K562 (cell line): ENCODE measurements around the gene FIG4. TPM values are rescaled to one million over a fixed set of nuclear protein-coding genes. Genes with fewer than 3 reads are reported as not detected.
A peak's percentile ranks its signal among the peaks of the same experiment; 100 is the strongest.

Experiments used
- CBFA2T2 ChIP-seq: fragments of 450-650 bp; conservative IDR thresholded peaks from 2 replicates; pipeline ENCODE4 v1.6.1; 2017; ENCODE audit warnings: mild to moderate bottlenecking
- ETV1 ChIP-seq: fragments of 450-650 bp; conservative IDR thresholded peaks from 2 replicates; pipeline ENCODE4 v1.6.1; 2016; ENCODE audit warnings: missing genetic modification characterization, control low read depth, low read depth, missing compliant biosample characterization
- HDGF ChIP-seq: fragments of 450-650 bp; IDR thresholded peaks from 2 replicates; pipeline ENCODE4 v1.6.1; 2016
- HMG20B ChIP-seq: fragments of 250-450 bp; sonication (Bioruptor Pico); IDR thresholded peaks from 2 replicates; pipeline ENCODE4 v1.5.0; 2021; ENCODE audit warnings: mild to moderate bottlenecking
- MCM7 ChIP-seq, 2 experiments: fragments of 450-650 bp; IDR thresholded peaks; 2 replicates each; pipeline ENCODE4 v1.6.1; 2016 to 2018
- NR4A1 ChIP-seq, 2 experiments: fragments of 250-450 bp in 1 of 2; fragments of 450-650 bp in 1 of 2; sonication (Bioruptor Pico) in 1 of 2; IDR thresholded peaks; 2 replicates each; pipeline versions ENCODE4 v1.4.0 to v1.6.1; 2016 to 2020; ENCODE audit warnings: mild to moderate bottlenecking in 2 of 2, missing compliant biosample characterization in 1 of 2, missing genetic modification characterization in 1 of 2, moderate library complexity in 1 of 2
- PTRF ChIP-seq: fragments of 450-650 bp; IDR thresholded peaks from 2 replicates; pipeline ENCODE4 v1.6.1; 2016; ENCODE audit warnings: mild to moderate bottlenecking, missing genetic modification characterization, missing compliant biosample characterization
- SMARCE1 ChIP-seq: fragments of 450-650 bp; IDR thresholded peaks from 2 replicates; pipeline ENCODE4 v1.7.1; 2016; ENCODE audit warnings: mild to moderate bottlenecking
- TFE3 ChIP-seq: fragments of 450-650 bp; formaldehyde crosslinking; IDR thresholded peaks from 2 replicates; pipeline ENCODE4 v1.4.0; 2020; ENCODE audit warnings: mild to moderate bottlenecking, mixed read lengths
- UBTF ChIP-seq, 2 experiments: IDR thresholded peaks; 2 replicates each; pipeline ENCODE4 v1.6.1; 2012; ENCODE audit warnings: improper control_type of control experiment in 2 of 2, low read depth in 2 of 2, low read length in 2 of 2, borderline replicate concordance in 1 of 2
- USF1 ChIP-seq: sonication (generic); formaldehyde crosslinking; IDR thresholded peaks from 2 replicates; pipeline ENCODE4 v1.9.0; 2022; ENCODE audit warnings: mild to moderate bottlenecking, missing genetic modification reagents
- USF2 ChIP-seq: sonication (generic); formaldehyde crosslinking; IDR thresholded peaks from 2 replicates; pipeline ENCODE4 v1.5.0; 2020; ENCODE audit warnings: missing genetic modification reagents
- ZMIZ1 ChIP-seq, 2 experiments: fragments of 150-350 bp in 1 of 2; IDR thresholded peaks; 2 replicates each; pipeline ENCODE4 v1.6.1; 2012 to 2016; ENCODE audit warnings: low read depth in 2 of 2, low read length in 2 of 2, mild to moderate bottlenecking in 1 of 2, moderate library complexity in 1 of 2
- ZNF197 ChIP-seq: fragments of 200-800 bp; sonication (Bioruptor generic); IDR thresholded peaks from 2 replicates; pipeline ENCODE4 v1.6.1; 2016; ENCODE audit warnings: low read depth, missing genetic modification characterization, missing compliant biosample characterization
- ZNF239 ChIP-seq: fragments of 250-450 bp; sonication (Bioruptor Pico); IDR thresholded peaks from 2 replicates; pipeline ENCODE4 v1.4.0; 2020; ENCODE audit warnings: mild to moderate bottlenecking
- ZNF3 ChIP-seq: fragments of 250-450 bp; sonication (Bioruptor Pico); IDR thresholded peaks from 2 replicates; pipeline ENCODE4 v1.5.0; 2021; ENCODE audit warnings: mild to moderate bottlenecking, moderate library complexity
- ZNF436 ChIP-seq: fragments of 250-450, 450-650 bp; sonication (Bioruptor Pico); formaldehyde crosslinking; IDR thresholded peaks from 2 replicates; pipeline ENCODE4 v1.7.0; 2020; ENCODE audit warnings: mild to moderate bottlenecking
- ZNF699 ChIP-seq: fragments of 250-450 bp; sonication (Bioruptor Pico); IDR thresholded peaks from 2 replicates; pipeline ENCODE4 v1.8.0; 2021; ENCODE audit warnings: mild to moderate bottlenecking, moderate library complexity; ENCODE audit not compliant: insufficient replicate concordance
- polyA plus RNA-seq, 8 experiments: library from polyadenylated mRNA; depleted of rRNA in 4 of 8; stranded (reverse) in 5 of 8; unstranded in 3 of 8; fragments of >200 nt; fragmentation: Nextera tagmentation in 2 of 8; fragmentation: Illumina TruSeq in 1 of 8; extraction: Ambion mirVana in 2 of 8; extraction: Trizol in 1 of 8; gene quantifications; 2 replicates each; pipeline versions ENCODE4 v1.2.1 to v1.2.3, GENCODE V29; 2011 to 2014; ENCODE audit warnings: inconsistent platforms in 1 of 8, missing spikeins in 1 of 8
- total RNA-seq, 7 experiments: library from RNA; depleted of rRNA in 6 of 7; stranded (reverse); fragments of >200 nt in 6 of 7; fragmentation: Illumina TruSeq in 2 of 7; extraction: Trizol in 2 of 7; gene quantifications; 2 replicates each; pipeline versions ENCODE4 v1.2.1 to v1.2.3, GENCODE V29; 2011 to 2021; ENCODE audit warnings: low replicate concordance in 1 of 7

FIG4 gene
- total and polyA plus RNA-seq, 9 of the 15 experiments (the other 6 are each of a cell fraction or from before 2014, with no cell fraction given), result 1.5 to 6.8 (median 4.3) TPM

- TF ChIP-seq PTRF (tag), result no peak
- TF ChIP-seq MCM7 (IDR thresholded peaks at IDR 0.05), result no peak
- TF ChIP-seq ZNF436 (CRISPR knock-in tag), result no peak
- no peak for TF ChIP-seq ZNF3 (CRISPR knock-in tag)
- peak; percentile 55; the same call in 1 of the 2 replicates for TF ChIP-seq USF1
- TF ChIP-seq ZNF197 (CRISPR knock-in tag), result no peak
- no peak for TF ChIP-seq SMARCE1
- TF ChIP-seq HMG20B (CRISPR knock-in tag), result no peak
- peak; percentile 99 for TF ChIP-seq TFE3
- TF ChIP-seq HDGF, result no peak
- no peak for TF ChIP-seq NR4A1 (CRISPR knock-in tag; IDR thresholded peaks at IDR 0.05)
- TF ChIP-seq NR4A1 (tag; IDR thresholded peaks at IDR 0.05), result no peak
- no peak for TF ChIP-seq ZNF699
- no peak for TF ChIP-seq UBTF (IDR thresholded peaks at IDR 0.05; ENCODE audit: borderline replicate concordance in 1 of 2, low read depth in 2 of 2, low read length in 2 of 2)
- TF ChIP-seq ETV1 (tag), result no peak
- no peak for TF ChIP-seq ZMIZ1 (IDR thresholded peaks at IDR 0.05; ENCODE audit: low read depth in 2 of 2, low read length in 2 of 2)
- TF ChIP-seq ZNF239 (CRISPR knock-in tag), result no peak
- TF ChIP-seq USF2 (CRISPR knock-in tag), result peak; percentile 79
- peak; percentile 70 for TF ChIP-seq CBFA2T2
Observed at GRCh38 chr6:109867009-109867969, 176.2 kb downstream of the FIG4 start (continued).
